ENCODE results near the gene SMIM22.
"Not testable (repeated sequence)": the region's sequence is repeated elsewhere in the genome, so short reads cannot be mapped to it uniquely, and the experiment has no call there.

Gene SMIM22

GRCh38 chr16:4769306-4769638 is 25.9 kb upstream of the SMIM22 start:
- no peak for DNase-seq

DNA sequence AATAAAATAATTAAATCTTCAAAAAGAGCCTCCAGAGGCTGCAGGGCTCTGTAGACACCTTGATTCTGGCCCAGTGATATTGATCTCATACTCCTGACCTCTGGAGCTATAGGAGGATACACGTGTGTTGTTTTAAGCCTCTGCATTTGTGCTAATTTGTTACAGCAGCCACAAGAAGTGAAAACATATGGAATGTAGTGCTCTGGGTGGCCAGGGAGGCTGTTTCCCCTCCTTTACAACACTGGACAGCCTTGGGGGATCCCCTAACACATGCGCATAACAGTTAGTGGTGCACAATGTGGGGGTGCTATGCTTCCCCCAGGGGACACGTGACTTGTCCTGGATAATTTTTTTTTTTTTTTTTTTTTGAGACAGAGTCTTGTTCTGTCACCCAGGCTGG is 23.5 kb upstream of the SMIM22 start:
- no peak for DNase-seq

DNA sequence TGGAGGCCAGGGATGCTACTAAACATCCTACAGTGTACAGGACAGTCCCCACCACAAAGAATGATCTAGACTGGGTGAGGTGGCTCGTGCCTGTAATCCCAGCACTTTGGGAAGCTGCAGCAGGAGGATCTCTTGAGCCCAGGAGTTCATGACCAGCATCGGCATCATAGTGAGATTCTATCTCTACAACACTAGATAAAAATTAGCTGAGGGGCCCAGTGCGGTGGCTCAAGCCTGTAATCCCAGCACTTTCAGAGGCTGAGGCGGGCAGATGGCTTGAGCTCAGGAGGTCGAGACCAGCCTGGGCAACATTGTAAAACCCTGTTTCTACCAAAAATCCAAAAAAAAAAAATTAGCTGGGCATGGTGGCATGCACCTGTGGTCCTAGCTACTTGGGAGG is 22.8 kb upstream of the SMIM22 start:
- no peak for DNase-seq

DNA sequence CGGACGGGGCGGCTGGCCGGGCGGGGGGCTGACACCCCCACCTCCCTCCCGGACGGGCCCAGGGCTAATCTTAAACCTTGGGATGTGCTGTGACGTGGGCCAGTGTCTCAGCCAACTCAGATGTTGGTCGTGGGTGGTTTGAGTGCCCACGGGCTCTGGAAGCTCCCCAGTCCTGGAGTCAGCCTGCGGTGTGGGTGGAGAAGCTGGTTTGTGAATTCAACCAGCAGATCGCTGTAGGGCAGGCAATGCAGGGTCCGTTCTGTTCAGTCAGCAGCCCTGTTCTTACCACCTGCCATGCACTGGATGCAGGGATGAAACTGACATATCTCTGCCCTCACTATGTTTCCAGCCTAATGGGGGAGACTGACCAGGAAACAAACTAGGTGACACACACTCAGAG is 20.2 kb upstream of the SMIM22 start:
- DNase-seq, result no peak

- DNase-seq, result no peak
Measured at GRCh38 chr16:4776141-4776705, 18.9 kb upstream of the SMIM22 start.

GRCh38 chr16:4777339-4778049 is 17.7 kb upstream of the SMIM22 start:
- DNase-seq, result no peak

GRCh38 chr16:4778050-4778392 is 17.1 kb upstream of the SMIM22 start:
- DNase-seq, result no peak

DNA sequence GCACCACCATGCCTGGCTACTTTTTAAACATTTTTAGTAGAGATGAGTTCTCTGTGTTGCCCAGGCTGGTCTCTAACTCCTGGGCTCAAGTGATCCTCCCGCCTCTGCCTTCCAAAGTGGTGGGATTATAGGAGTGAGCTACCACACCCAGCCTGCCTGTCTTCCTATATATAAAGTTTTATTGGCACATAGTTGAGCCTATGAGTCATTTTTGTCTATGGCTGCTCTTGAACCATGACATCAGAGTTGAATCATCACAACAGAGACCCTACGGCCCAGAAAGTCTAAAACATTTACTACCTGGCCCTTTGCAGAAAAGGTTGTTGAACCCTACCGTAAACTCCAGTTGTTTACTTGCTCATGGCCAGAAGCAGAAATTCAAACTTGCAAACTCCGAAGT is 14.9 kb upstream of the SMIM22 start:
- DNase-seq, result no peak

DNA sequence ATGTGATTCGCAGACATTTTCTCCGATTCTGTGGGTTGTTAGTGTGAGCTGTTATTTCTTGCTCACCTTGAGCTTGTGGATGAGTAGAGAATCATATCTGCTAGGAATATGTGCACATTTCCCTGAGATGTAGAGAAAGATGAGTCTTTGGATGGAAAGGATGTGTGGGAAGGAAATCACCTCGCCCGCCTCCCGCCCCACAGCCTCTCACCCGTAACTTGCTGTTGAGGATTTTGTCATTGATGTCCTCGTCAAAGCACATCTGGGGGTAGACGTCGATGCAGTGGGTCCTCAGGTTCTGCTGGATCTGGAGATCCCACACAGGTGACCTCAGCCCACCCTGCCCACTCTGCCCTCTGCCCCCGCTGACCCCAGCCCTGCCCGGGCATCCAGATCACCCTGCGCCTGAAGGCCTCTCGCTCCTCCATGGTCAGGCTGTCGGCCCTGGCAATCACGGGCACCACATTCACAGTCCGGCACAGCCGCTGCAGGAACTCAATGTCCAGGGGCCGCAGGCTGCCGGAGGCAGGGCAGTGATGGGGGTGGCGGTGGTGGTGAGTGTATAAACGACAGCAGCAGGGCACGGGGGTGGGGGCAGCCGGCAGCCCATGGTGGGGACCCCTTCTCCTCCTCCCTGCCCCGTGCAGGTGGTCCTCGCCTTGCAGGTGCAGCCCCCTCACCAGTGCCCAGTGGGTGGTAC is 11.8 kb upstream of the SMIM22 start:
- no peak for DNase-seq

GRCh38 chr16:4783951-4784336 is 11.2 kb upstream of the SMIM22 start:
- DNase-seq, result no peak

DNA sequence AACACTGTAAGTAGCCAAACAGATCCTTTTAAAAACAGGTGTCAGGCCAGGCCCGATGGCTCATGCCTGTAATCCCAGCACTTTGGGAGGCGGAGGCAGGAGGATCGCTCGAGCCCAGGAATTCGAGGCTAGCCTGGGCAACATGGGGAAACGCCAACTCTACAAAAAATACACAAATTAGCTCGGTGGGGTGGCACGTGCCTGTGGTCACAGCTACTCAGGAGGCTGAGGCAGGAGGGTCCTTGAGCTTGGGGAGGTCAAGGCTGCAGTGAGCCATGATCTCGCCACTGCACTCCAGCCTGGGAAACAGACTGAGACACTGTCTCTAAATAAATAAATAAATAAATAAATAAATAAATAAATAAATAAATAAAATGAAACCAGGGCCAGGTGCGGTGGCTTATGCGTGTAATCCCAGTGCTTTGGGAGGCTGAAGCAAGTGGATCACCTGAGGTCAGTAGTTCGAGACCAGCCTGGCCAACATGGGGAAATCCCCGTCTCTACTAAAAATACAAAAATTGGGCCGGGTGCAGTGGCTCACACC is 10.7 kb upstream of the SMIM22 start:
- not testable (repeated sequence) for DNase-seq

DNA sequence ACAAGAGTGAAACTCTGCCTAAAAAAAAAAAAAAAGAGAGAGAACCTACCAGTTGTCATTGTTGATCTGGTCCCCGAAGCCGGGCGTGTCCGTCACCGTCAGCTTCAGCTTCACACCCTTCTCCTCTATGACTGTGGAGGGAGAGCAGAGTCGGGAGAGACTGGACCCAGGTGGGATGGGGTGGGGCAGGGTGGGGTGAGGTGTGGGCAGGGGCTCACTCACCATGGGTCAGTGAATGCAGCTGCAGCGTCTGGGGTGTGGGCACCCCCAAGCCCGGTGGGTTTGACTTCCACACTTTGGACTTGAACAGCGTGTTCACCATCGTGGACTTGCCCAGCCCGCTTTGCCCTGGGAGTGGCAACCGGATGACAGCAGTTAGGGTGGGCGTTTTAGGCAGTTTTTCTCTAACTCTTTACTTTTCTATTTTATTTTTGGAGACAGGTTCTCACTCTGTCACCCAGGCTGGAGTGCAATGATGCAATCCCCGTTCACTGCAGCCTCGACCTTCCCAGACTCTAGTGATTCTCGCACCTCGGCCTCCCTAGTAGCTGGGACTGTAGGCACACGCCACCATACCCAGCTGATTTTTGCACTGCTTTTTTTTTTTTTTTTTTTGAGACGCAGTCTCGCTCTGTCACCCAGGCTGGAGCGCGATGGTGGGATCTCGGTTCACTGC is 9.3 kb upstream of the SMIM22 start:
- DNase-seq, result no peak

GRCh38 chr16:4787068-4787467 is 8.1 kb upstream of the SMIM22 start:
- no peak for DNase-seq

- DNase-seq, result no peak
Measured at GRCh38 chr16:4787627-4788482, 7.3 kb upstream of the SMIM22 start, which contains the start of gene SEPTIN12. TSS of gene SEPTIN12 (minus strand) at chr16:4788345. CDS start at chr16:4787645, 700 bp downstream.

DNA sequence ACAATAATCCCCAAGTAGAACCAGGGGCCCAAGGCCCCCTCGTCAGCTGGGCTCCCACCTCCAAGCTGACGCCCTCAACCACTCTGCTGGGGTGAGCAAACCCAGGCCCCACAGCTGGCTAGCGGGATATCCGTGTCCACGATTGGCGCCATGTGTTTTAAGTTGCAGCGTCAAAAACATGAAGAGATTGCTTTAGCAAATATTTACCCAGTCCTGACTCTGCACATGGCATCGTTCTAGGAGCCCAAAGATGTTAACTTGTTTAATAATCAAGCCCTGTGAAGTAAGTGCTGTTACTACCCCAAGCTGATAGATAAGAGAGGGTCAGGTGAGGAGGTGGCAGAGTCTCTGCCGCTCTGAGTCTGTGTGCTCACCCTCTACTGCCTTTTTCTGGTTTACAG is 6.7 kb upstream of the SMIM22 start:
- DNase-seq, result no peak

- DNase-seq, result no peak
Measured at GRCh38 chr16:4788910-4789309, 6.3 kb upstream of the SMIM22 start.

DNA sequence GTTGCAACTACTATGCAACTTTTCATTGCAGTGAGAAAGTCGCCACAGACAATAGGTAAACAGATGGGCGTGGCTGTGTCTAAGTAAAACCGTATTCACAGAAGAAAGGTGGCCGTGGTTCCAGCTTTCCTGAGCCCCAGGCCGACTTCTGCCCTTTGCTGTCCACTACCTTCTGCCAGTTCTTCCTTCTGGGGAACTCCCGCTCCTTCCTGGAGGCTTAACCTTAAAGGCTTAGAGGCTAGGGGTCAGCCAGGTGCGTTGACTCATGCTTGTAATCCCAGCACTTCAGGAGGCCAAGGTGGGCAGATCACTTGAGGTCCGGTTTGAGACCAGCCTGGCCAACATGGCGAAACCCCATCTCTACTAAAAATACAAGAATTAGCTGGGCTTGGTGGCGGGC is 4.9 kb upstream of the SMIM22 start:
- no peak for DNase-seq

- DNase-seq, result no peak
Measured at GRCh38 chr16:4790871-4791270, 4.3 kb upstream of the SMIM22 start.

DNA sequence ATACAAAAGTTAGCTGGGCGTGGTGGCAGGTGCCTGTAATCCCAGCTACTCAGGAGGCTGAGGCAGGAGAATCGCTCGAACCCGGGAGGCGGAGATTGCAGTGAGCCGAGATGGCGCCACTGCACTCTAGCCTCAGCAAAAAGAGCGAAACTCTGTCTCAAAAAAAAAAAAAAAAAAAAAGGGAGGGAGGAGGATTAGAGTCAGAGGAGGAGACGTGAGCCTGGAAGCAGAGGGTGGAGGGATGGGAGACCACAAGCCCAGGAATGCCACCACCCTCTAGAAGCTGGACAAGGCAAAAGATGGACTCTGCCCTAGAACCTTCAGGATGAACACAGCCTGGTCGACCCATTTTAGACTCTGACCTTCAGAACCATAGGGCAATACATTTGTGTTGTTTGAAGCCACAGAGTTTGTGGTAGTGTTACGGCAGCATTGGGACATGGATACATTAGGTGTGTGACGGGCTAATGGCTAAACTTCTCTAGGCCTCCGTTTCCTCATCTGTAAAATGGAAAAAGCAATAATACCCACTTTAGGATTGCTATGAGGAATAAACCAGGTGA is 2.1 kb upstream of the SMIM22 start:
- DNase-seq, result no peak

DNA sequence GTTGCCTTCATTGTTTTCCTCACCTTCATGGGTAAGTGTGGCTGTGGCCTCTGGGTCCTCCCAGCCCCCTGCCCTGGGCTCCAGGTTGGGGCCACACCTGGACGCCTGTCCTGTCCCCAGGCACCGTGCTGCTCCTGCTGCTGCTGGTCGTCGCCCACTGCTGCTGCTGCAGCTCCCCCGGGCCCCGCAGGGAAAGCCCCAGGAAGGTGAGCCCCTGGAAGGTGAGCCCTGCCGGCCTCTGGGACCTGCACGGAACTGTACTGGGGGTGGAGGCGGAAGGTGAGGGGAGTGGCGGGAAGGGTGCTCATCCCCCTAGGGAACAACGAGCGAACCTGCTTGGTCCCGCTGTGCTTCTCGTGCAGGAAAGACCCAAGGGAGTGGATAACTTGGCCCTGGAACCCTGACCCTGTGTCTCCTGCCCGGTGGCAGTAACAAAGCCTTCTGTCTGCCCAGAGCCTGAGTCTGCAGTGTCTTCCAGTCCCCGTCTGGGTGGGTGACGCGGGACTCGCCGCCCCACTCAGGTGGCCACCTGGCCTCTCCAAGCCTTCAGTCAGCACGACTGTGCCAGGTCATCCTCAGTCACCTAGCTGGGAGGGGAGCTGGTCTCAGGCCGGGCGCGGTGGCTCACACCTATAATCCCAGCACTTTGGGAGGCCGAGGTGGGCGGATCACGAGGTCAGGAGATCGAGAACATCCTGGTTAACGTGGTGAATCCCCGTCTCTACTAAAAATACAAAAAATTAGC is 831 bp downstream of the SMIM22 start:
- DNase-seq, result no peak

DNA sequence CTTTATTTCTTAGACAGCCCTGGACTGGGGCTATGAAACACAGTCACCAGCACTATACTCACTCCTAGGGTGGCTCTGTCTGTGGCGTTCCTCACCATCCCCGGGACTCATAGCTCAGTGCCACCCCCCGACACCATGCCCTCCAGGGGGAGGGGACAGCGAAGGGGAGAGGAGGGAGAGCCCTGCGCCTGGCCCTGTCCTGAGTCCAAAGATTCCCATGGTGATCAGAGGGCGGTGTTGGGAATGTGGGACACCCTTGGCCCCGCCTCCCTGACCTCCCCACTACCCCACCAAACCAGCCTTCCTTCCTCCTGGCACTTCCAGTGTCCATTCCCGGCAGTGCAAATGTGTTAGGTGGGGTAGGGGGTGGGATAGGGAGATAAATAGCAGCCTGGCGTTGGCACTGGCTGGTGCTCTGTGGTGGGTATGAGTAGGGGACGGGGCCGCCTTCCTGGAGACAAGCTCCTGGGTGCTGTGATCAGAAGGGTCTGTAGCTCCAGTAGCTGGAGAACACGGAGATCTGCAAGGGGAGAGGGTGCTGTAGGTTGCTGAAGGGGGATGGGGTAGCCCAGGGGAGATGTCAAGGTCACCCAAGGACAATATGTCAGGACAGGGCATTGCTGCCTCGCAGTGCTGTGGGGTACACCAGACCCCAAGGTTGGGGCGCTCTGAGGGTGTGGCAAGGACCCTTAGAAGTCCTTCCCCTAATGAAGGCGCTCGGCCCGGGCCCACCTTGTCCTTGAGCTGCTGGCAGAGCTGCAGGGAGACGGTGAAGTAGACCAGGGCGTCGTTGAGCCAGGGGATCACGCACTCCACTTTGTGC is 2.0 kb downstream of the SMIM22 start:
- DNase-seq, result no peak

Measured in activated CD4-positive, alpha-beta T cell treated with anti-CD3 and anti-CD28 coated beads, Interleukin-2, Interleukin-6, amounts not matched to agents 100 ng/mL and 50 ng/mL, durations not matched to agents 16 hours and 8 hours (primary cell).